Measurements from ENCODE around the gene GFPT2.

Gene GFPT2

GRCh38 chr5:180329606-180330269 is 23.4 kb downstream of the GFPT2 start:
- H3K4me1 ChIP-seq (ENCODE audit: control extremely low read depth in 1 of 4, control insufficient read depth in 4 of 4, insufficient read depth in 4 of 4, low read length in 3 of 4): peaks cover 0 to 3% (median 0%) of the 10 kb centered on the region in 4 experiments
- no peaks in the 10 kb centered on the region for H3K9me3 ChIP-seq (ENCODE audit: control extremely low read depth in 1 of 5, control insufficient read depth in 4 of 5, insufficient read depth in 2 of 5, low read depth in 1 of 5, low read length in 4 of 5)
- ChIA-PET CTCF (interaction anchor here (1.0 to 3.7 kb wide), 6 partner anchors 11 to 41 kb away, joined by 4 to 39 read pairs (median 14); no protein-coding TSS in a partner anchor), POLR2A (no interaction called here)
- no peaks in the 10 kb centered on the region for H3K36me3 ChIP-seq (ENCODE audit: control insufficient read depth in 4 of 4, insufficient read depth in 4 of 4, low read length in 3 of 4)
- H3K27ac ChIP-seq (ENCODE audit: insufficient read depth in 1 of 2, low read depth in 1 of 2, low read length in 2 of 2, poor library complexity in 1 of 2, severe bottlenecking in 2 of 2): no peak overlapping the region
- peaks cover 0 to 14% (median 4%) of the 10 kb centered on the region in 5 experiments for H3K27me3 ChIP-seq (replicated peaks in 2 of 5; ENCODE audit: control insufficient read depth in 4 of 5, insufficient read depth in 5 of 5, low read length in 4 of 5)
- WGBS (ENCODE audit: insufficient coverage): 85% methylated on average over 6 of the region's 8 CpGs
- no peak for DNase-seq
- H3K4me3 ChIP-seq (ENCODE audit: control insufficient read depth in 1 of 7, extremely low read depth in 1 of 7, insufficient read depth in 4 of 7, low read depth in 2 of 7, low read length in 6 of 7): no peak overlapping the region

DNA sequence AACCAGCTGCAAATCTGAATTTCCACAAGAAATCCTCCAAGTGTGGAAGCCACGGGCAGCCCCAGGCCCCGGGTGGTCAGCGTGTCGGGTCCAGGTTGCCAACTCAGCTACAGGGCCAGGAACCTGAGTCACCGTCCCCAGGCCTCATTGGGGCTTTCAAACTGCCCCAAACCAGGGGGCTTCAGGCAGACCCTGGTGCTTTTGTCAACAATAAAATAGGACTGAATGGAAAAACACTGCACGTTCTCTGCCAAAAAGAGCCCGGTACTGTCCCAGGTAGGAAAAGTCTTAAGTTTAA is 24.0 kb downstream of the GFPT2 start:
- Histone ChIP-seq H3K4me3 (ENCODE audit: control insufficient read depth in 1 of 7, extremely low read depth in 1 of 7, insufficient read depth in 4 of 7, low read depth in 2 of 7, low read length in 6 of 7) (no peak overlapping the region), H3K36me3 (ENCODE audit: control insufficient read depth in 4 of 4, insufficient read depth in 4 of 4, low read length in 3 of 4) (no peaks in the 10 kb centered on the region), H3K4me1 (ENCODE audit: control extremely low read depth in 1 of 4, control insufficient read depth in 4 of 4, insufficient read depth in 4 of 4, low read length in 3 of 4) (peaks cover 0 to 3% (median 0%) of the 10 kb centered on the region in 4 experiments), H3K27ac (ENCODE audit: insufficient read depth in 1 of 2, low read depth in 1 of 2, low read length in 2 of 2, poor library complexity in 1 of 2, severe bottlenecking in 2 of 2) (no peak overlapping the region), H3K9me3 (ENCODE audit: control extremely low read depth in 1 of 5, control insufficient read depth in 4 of 5, insufficient read depth in 2 of 5, low read depth in 1 of 5, low read length in 4 of 5) (no peaks in the 10 kb centered on the region), H3K27me3 (replicated peaks in 2 of 5; ENCODE audit: control insufficient read depth in 4 of 5, insufficient read depth in 5 of 5, low read length in 4 of 5) (peaks cover 0 to 14% (median 4%) of the 10 kb centered on the region in 5 experiments)
- ChIA-PET POLR2A (interaction anchor here (0.9 kb wide), 1 partner anchor 36 kb away, joined by 5 read pairs; no protein-coding TSS in a partner anchor), CTCF (interaction anchor here (0.7 to 3.7 kb wide), 15 partner anchors 9 to 334 kb away, joined by 3 to 39 read pairs (median 4); no protein-coding TSS in a partner anchor)
- DNase-seq: no peak
- WGBS (ENCODE audit: insufficient coverage): 100% methylated on average over 5 of the region's 7 CpGs

DNA sequence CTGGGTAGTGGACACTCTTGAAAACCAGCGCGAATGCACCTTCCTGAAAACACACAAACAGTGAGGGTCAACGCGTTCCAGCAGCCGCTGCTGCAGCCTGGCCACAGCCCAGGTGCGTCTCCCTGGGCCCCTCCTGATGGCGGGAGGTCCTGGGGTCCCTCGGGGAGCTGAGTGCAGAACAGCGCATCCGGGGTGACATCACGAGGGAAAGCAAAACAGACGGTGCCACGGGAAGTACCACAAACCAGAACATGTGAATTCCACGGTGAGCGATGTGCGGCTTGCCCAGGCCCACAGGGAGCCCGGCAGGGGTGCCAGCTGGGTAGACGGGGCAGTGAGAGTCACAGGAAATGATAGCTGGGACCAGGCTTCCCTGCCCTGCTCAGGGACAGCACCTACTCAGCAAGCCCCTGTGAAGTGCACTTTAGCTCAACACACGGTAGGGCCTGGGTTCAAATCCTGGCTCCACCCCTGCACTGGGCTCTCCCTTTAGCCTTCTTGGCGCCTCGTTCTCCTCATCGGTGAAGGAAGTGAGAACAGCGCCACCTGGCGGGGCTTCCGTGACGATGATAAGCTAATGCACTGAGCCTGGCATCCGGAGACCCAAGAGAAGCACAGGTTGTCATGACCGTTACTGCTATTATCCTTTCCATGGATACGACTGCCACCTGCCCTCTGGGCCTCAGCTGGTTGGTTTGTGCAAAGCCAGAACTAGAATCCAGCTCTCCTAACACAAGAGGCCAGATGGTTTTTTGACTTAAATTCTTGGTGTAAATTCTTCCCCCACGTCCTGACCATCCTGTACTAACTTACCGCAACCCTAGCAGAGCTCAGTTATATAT is 24.6 kb downstream of the GFPT2 start:
- no peaks in the 10 kb centered on the region for H3K9me3 ChIP-seq (ENCODE audit: control extremely low read depth in 1 of 5, control insufficient read depth in 4 of 5, insufficient read depth in 2 of 5, low read depth in 1 of 5, low read length in 4 of 5)
- ChIA-PET CTCF (interaction anchor here (0.7 to 3.7 kb wide), 15 partner anchors 9 to 333 kb away, joined by 3 to 39 read pairs (median 4); no protein-coding TSS in a partner anchor), POLR2A (interaction anchor here (0.9 kb wide), 1 partner anchor 35 kb away, joined by 5 read pairs; no protein-coding TSS in a partner anchor)
- WGBS (ENCODE audit: insufficient coverage): 63% methylated on average over 30 of the region's 31 CpGs
- no peaks in the 10 kb centered on the region for H3K36me3 ChIP-seq (ENCODE audit: control insufficient read depth in 4 of 4, insufficient read depth in 4 of 4, low read length in 3 of 4)
- peaks cover 0 to 3% (median 0%) of the 10 kb centered on the region in 4 experiments for H3K4me1 ChIP-seq (ENCODE audit: control extremely low read depth in 1 of 4, control insufficient read depth in 4 of 4, insufficient read depth in 4 of 4, low read length in 3 of 4)
- H3K4me3 ChIP-seq (ENCODE audit: control insufficient read depth in 1 of 7, extremely low read depth in 1 of 7, insufficient read depth in 4 of 7, low read depth in 2 of 7, low read length in 6 of 7): no peak overlapping the region
- peaks cover 0 to 14% (median 4%) of the 10 kb centered on the region in 5 experiments for H3K27me3 ChIP-seq (replicated peaks in 2 of 5; ENCODE audit: control insufficient read depth in 4 of 5, insufficient read depth in 5 of 5, low read length in 4 of 5)
- H3K27ac ChIP-seq (ENCODE audit: insufficient read depth in 1 of 2, low read depth in 1 of 2, low read length in 2 of 2, poor library complexity in 1 of 2, severe bottlenecking in 2 of 2): no peak overlapping the region
- DNase-seq: peak; percentile 76 to 90 (median 85)

DNA sequence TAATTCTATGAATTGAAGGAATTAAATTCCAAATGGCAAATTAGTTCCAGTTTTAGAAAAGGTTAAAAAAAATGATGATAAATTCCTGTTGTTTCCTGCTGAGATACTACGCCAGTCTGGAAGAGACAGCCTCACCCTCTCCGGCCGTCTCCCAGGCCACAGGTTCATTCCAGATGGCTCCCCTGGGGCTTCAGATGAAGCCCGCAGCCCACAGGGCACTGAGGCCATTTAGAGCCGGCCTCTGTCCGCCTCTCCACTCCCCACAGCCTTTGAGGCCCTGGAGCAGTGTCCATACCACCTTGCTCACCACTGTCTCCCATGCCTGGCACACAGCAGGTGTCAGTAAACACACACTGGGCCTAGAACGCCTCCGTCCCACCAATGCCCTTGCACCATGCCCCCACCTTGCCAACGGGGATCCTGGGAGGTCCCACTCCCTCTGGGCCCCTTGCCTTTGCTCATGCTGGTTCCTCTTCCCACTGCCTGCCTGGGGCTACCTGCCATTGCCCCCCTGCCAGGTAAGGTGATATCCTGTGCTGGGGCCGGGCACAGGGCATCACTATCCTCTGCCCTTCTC is 26.1 kb downstream of the GFPT2 start:
- Histone ChIP-seq H3K27me3 (replicated peaks in 2 of 5; ENCODE audit: control insufficient read depth in 4 of 5, insufficient read depth in 5 of 5, low read length in 4 of 5) (peaks cover 0 to 9% (median 4%) of the 10 kb centered on the region in 5 experiments), H3K4me3 (ENCODE audit: control insufficient read depth in 1 of 7, extremely low read depth in 1 of 7, insufficient read depth in 4 of 7, low read depth in 2 of 7, low read length in 6 of 7) (no peak overlapping the region), H3K4me1 (ENCODE audit: control extremely low read depth in 1 of 4, control insufficient read depth in 4 of 4, insufficient read depth in 4 of 4, low read length in 3 of 4) (peaks cover 0 to 3% (median 0%) of the 10 kb centered on the region in 4 experiments), H3K36me3 (ENCODE audit: control insufficient read depth in 4 of 4, insufficient read depth in 4 of 4, low read length in 3 of 4) (no peaks in the 10 kb centered on the region), H3K27ac (ENCODE audit: insufficient read depth in 1 of 2, low read depth in 1 of 2, low read length in 2 of 2, poor library complexity in 1 of 2, severe bottlenecking in 2 of 2) (no peak overlapping the region), H3K9me3 (ENCODE audit: control extremely low read depth in 1 of 5, control insufficient read depth in 4 of 5, insufficient read depth in 2 of 5, low read depth in 1 of 5, low read length in 4 of 5) (no peaks in the 10 kb centered on the region)
- CTCF ChIA-PET: interaction anchor here (1.1 to 3.8 kb wide), 2 partner anchors 12 to 45 kb away, joined by 3 to 20 read pairs; no protein-coding TSS in a partner anchor
- 94% methylated on average over 10 of the region's 10 CpGs for WGBS (ENCODE audit: insufficient coverage)
- no peak for DNase-seq
- POLR2A ChIA-PET: no interaction called here

- 92% methylated on average over 6 of the region's 8 CpGs for WGBS (ENCODE audit: insufficient coverage)
- Histone ChIP-seq H3K27ac (ENCODE audit: insufficient read depth in 1 of 2, low read depth in 1 of 2, low read length in 2 of 2, poor library complexity in 1 of 2, severe bottlenecking in 2 of 2) (no peak overlapping the region), H3K36me3 (ENCODE audit: control insufficient read depth in 4 of 4, insufficient read depth in 4 of 4, low read length in 3 of 4) (no peaks in the 10 kb centered on the region), H3K4me3 (ENCODE audit: control insufficient read depth in 1 of 7, extremely low read depth in 1 of 7, insufficient read depth in 4 of 7, low read depth in 2 of 7, low read length in 6 of 7) (no peak overlapping the region), H3K4me1 (ENCODE audit: control extremely low read depth in 1 of 4, control insufficient read depth in 4 of 4, insufficient read depth in 4 of 4, low read length in 3 of 4) (no peaks in the 10 kb centered on the region), H3K27me3 (replicated peaks in 2 of 5; ENCODE audit: control insufficient read depth in 4 of 5, insufficient read depth in 5 of 5, low read length in 4 of 5) (peaks cover 0 to 2% (median 0%) of the 10 kb centered on the region in 5 experiments), H3K9me3 (ENCODE audit: control extremely low read depth in 1 of 5, control insufficient read depth in 4 of 5, insufficient read depth in 2 of 5, low read depth in 1 of 5, low read length in 4 of 5) (no peaks in the 10 kb centered on the region)
- CTCF ChIA-PET: interaction anchor here (1.4 to 3.8 kb wide), 5 partner anchors 9 to 197 kb away, joined by 3 to 20 read pairs (median 4); no protein-coding TSS in a partner anchor
- DNase-seq: no peak
- POLR2A ChIA-PET: interaction anchor here (0.9 kb wide), 1 partner anchor 31 kb away, joined by 3 read pairs; no protein-coding TSS in a partner anchor
Observed at GRCh38 chr5:180324601-180324950, 28.6 kb downstream of the GFPT2 start.

DNA sequence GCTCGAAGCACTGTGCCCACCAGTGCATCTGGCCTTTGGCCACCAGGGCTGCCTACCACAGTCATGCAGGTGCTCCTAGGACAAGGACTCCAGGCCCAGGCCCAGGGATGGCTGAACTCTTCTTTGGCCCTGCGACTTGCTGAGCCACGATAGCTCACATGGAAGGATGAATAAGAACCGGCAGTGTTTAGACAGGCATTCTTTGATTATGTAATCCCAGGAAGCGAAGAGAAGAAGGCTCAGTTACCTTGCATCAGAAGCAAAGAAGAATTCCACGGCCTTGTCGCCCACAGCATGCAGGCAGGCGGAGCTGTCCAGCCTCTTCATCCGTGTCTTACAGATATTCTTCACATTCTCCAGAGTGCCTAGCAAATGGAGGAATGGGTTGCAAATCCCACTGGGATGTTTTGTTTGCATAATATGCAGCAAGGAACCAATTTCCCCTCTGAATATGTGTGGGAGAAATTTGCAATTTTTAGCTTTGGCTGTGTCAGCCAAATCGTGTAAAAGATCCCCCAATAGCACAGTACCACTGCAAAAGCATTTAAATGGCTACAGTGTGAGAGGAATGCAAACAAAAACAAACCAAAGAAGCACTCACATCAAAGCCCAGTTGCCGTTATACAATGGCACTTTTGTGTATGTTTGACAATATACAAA is 29.1 kb downstream of the GFPT2 start:
- Histone ChIP-seq H3K27me3 (replicated peaks in 2 of 5; ENCODE audit: control insufficient read depth in 4 of 5, insufficient read depth in 5 of 5, low read length in 4 of 5) (no peaks in the 10 kb centered on the region), H3K9me3 (ENCODE audit: control extremely low read depth in 1 of 5, control insufficient read depth in 4 of 5, insufficient read depth in 2 of 5, low read depth in 1 of 5, low read length in 4 of 5) (no peaks in the 10 kb centered on the region), H3K4me1 (ENCODE audit: control extremely low read depth in 1 of 4, control insufficient read depth in 4 of 4, insufficient read depth in 4 of 4, low read length in 3 of 4) (no peaks in the 10 kb centered on the region), H3K27ac (ENCODE audit: insufficient read depth in 1 of 2, low read depth in 1 of 2, low read length in 2 of 2, poor library complexity in 1 of 2, severe bottlenecking in 2 of 2) (no peak overlapping the region), H3K4me3 (ENCODE audit: control insufficient read depth in 1 of 7, extremely low read depth in 1 of 7, insufficient read depth in 4 of 7, low read depth in 2 of 7, low read length in 6 of 7) (no peak overlapping the region), H3K36me3 (ENCODE audit: control insufficient read depth in 4 of 4, insufficient read depth in 4 of 4, low read length in 3 of 4) (no peaks in the 10 kb centered on the region)
- CTCF ChIA-PET: interaction anchor here (1.4 to 3.8 kb wide), 5 partner anchors 9 to 196 kb away, joined by 3 to 20 read pairs (median 4); no protein-coding TSS in a partner anchor
- WGBS (ENCODE audit: insufficient coverage): 92% methylated on average over 8 of the region's 11 CpGs
- POLR2A ChIA-PET: interaction anchor here (0.9 kb wide), 1 partner anchor 30 kb away, joined by 3 read pairs; no protein-coding TSS in a partner anchor
- DNase-seq: no peak
